HG03095 (cell line): Measurements from ENCODE around the gene PPARD.
"Not testable (repeated sequence)": the region's sequence is repeated elsewhere in the genome, so short reads cannot be mapped to it uniquely, and the experiment has no call there.

Source experiments
- ATAC-seq: cut with Tn5 transposase; IDR thresholded peaks from one replicate; pipeline ENCODE4 v1.9.1; 2021; ENCODE audit warnings: moderate library complexity; ENCODE audit not compliant: unreplicated experiment

PPARD gene

DNA sequence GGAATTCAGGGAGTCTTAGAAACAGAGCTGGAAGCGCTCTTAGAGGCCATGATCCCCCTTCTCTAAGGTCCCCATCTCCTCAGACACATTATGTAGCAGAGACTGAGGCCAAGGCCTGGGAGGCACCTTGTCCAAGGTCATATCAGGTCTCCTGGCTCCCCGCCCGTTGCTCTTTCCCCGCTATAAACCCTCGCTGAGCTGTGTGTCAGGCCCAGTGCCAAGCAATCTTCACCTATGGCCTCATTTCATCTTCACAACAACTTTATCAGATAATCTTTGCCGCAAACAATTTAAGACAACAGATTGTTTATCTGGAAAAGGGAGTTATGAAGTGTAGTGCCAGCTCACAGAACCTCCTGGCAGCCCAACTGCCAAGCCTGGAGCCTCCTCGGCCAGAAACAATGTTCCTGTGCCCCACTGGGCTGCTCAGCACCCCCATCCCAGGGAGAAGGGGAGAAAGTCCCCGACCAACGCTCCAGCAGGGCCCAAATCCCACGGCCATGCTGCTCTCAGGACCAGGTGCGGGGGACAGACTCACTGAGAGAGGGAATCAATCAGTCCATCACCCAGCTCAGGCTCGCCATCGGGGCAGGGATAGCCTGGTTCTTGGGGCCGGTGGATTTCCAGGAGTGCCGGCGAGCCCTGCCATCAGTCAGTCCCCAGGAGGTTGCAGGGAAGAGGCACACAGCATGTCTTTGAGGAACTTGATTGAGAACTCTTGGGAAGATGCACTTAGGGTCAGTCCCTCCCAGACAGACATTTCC is 92.9 kb downstream of the PPARD start:
- ATAC-seq, result no peak

DNA sequence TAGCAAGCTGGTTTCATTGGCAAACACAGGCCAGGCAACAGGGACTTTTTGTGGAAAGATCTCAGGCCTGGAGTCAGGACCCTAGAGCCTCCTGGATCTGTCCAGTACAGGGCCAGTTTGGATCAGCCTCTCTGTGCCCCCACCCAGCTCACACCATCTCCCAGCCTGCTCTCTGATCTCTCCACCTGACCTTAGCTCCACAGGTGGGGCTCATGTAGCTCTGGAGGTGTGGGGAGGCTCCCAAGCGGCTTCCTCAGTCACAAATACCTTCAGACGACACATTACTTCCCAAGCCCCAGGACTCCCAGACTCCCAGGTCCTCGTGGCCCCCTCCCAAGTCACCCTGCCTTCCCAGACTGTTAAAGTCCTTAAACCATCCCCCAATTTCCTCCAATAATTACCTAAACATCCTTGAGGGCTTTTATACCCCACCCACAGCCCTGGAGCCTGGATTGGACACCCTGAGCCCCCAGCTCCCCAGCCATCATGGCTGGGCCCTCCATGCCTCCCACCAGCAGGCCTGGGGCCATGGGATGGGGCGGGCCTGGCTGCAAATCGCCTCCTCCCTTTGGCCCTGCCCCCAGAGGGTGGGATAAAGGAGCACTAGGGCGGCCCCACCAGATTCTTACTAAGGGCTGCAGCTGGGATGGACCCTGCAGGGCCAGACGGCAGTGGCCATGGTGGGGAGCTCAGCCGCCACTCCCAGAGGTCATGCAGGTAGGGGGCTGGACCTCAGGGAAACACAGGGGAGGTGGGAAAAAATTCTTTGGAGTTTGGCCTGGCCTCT is 93.9 kb downstream of the PPARD start:
- ATAC-seq, result no peak

DNA sequence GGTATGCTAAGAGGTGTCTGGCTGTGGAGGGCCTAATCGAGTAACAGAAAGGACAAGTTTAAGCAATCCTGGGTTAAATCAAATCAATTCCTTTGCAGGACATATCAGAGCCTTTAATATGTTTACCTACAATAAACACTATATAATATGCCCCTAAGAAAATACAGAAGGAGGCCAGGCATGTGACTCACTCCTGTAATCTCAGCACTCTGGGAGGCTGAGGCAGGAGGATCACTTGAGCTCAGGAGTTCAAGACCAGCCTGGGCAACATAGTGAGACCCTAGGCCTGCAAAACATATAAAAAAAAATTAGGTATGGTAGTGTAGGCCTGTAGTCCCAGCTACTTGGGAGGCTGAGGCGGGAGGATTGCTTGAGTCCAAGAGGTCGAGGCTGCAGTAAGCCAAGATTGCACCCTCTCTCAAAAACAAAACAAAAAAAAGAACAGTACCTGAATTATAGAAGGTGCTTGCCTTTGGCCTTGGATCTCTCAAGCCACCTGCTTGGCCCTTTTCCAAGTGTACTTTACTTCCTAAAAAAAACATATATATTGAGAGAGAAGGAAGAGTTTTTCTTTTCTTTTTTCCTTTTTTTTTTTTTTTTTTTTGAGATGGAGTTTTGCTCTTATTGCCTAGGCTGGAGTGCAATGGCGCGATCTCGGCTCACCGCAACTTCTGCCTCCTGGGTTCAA is 96.2 kb downstream of the PPARD start:
- ATAC-seq, result not testable (repeated sequence)

DNA sequence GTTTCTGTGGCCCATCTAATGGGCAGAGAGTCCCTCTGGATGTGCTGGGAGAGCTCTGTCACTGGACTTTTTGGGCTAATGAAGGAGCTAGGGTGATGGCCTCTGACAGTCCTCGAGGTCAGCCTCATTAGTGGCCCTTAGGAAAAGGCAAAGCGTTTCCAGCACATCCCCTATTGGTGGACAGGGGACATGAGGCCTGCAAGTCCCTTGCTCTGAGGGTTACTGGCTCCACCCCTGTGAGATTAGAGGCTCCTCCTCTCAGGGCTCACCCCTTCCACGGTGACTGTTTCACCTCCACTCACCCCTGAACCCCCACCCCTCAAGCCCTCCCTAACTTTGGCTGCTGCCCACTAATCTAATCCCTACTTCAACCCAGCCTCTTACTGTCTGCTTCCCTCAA is 97.0 kb downstream of the PPARD start:
- ATAC-seq, result no peak

DNA sequence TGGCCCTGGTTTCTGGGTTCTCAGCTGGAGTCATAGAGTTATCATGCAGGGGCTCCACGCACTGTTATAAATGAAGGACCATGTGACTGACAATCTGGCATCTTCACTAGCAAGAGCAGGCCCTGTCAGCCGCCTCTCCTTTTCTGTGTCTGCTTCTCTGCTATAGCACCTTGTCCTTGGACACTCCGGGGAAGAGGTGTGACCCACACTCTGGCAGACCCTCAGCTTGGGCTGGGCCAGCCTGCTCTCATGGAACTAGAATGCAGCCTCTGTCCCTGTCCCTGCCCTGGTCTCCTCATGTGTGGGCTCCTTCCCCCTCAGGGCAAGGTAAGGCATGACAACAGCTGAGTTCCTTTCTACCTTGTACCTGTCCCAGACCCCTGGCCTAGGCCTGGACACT is 98.8 kb downstream of the PPARD start:
- ATAC-seq, result no peak

DNA sequence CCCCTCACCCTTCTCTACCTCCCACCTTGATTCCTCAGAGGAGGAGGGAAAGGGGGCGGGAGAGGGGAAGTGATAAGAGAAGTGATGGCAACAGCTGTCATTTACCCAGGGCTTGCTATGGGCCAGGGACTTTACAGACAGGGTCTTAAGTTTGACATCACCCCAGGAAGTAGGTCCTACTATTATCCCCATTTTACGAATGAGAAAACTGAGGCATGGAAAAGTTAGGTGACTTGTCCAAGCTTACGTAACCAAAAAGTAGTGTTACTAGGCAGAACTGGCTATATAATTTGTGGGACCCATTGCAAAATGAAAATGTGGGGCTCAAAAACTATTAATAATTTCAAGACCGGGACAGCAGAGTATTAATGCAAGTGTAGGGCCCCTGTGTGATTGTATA is 99.3 kb downstream of the PPARD start:
- ATAC-seq, result no peak

DNA sequence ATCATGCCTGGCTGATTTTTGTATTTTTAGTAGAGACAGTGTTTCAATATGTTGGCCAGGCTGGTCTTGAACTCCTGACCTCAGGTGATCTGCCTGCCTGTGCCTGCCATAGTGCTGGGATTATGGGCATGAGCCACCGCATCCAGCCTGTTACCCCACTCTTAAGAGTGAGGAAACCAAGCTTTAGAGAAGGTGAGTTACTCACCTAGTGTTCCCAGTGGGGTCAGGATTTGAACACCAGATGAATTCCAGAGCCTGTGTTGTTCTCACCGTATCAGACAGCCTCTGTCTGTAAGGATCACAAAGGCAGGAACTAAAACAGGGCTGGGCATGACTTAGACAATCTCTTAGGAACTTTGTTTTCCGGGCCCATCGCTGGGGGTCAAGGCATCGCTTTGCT is 100.3 kb downstream of the PPARD start:
- no peak for ATAC-seq

DNA sequence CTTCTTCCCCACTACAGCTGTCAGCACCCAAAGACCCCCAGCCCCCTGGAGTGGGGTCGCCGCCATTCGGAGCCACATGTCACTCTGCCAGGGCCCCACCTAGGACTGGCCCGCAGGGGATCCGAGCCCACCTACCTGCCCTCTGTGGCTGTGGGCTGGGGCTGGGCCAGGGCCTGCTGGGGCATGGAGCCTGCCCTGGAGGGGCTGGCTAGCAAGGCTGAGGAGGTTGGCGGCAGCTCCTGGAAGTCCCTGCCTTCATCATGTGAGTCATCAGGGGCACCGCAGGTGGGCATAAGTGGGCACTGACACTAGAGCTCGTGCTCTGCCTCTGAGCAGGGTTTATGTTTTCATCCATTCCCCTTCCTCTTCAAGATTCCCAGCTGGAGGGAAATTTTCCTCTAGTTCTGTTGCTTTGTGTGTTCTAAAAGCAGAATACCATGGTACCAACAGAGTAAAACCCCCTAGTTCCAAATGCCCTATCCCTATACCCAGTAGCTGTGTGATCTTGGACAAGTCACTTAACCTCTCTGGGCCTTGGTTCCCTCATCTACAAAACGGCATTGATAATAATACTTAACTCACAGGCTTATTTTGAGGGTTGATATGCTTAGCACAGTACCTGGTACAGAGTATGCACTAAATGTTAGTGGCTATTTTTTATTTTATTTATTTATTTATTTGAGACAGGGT is 101.1 kb downstream of the PPARD start:
- ATAC-seq, result no peak

DNA sequence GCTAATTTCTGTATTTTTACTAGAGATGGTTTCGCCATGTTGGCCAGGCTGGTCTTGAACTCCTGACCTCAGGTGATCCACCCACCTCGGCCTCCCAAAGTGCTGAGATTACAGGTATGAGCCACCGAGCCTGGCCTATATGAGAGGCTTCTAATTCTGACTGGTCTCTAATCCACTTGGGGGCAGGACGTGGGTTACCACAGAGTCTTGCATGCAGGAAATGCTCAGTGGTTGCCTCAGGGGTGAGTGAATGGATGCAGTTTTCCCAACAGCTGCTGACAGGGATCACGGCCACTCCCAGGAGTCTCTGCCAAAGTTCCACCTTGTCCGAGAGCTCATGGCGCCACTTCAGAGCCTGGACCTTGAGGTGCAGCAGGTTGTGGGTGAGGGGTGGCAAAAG is 103.3 kb downstream of the PPARD start:
- no peak for ATAC-seq

DNA sequence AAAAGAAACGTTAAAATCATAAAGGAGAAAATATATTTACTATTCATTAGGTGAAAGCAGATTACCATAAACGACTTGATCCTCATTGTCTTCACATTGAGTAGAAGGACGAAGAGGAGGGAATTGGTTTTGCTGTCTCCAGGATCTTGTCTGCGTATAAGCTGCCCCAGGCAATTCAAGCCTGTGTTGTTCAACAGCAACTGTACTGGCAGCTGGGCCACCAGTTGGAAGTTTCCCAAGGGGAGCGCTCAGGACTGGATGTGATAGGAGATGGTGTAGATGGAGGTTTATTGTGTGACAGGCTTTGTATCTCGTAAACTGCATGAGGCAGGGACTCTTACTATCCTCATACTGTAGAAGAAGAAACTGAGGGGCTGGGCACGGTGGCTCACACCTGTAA is 105.8 kb downstream of the PPARD start:
- ATAC-seq, result no peak

DNA sequence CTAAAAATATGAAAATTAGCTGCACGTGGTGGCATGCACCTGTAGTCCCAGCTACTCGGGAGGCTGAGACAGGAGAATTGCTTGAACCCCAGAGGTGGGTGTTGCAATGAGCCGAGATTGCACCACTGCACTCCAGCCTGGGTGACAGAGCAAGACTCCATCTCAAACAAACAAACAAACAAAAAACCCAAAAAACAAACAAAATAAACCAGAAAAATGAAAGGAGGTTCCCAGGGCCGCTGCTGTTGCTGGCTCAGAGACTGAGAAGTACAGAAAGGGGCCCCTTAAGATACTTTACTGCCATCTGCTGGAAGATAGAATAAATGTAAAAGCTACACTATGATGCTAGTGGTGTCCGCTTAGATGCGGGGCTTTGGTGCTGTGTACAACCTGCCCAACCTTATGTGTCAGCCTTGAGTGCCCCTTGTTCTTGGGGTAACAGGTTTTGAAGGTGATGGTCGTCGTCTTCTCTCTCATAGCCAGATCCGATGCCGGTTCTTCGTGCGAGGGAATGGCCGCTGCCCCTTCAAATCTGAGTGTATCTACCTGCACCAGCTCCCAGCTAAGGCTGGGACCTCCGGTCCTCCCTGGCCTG is 107.0 kb downstream of the PPARD start:
- ATAC-seq, result no peak

DNA sequence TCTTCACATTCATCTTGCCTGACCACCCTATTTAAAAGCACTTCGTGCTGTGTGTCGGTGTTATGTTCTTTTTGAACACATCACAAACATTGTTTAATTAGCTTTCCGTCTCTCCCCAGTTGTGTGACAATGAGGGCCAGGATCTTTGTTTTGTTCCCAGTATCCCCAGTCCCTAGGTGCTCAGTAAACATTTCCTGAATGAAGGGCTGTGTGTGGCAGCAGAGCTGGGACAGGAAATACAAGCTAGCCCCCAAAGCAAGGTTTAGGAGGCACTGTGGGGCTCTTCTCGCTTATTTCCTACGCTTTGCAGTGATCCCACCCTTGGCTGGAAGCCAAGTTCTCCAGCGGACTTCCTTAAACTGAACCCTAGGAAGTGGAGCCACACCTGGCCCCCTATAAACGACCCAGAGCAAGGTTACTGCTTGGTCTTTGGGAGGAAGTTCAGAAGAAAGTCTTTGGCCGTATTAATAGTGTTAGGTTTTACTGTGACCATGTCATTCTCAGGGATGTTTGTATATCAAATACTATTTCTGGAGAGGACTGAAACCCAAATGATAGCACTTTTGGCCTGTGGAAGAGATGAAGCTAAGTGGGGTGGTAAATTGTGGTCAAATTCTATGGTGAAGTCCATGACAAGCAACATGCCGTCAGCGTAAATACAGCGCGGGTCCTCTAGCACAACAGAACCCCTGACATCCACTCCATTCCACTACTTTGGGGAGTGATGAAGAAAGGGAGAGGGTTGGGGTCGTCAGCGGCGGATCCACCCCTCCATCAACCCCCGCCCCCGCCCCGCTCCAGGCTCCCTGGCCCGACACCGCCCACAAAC is 109.2 kb downstream of the PPARD start:
- ATAC-seq, result no peak

DNA sequence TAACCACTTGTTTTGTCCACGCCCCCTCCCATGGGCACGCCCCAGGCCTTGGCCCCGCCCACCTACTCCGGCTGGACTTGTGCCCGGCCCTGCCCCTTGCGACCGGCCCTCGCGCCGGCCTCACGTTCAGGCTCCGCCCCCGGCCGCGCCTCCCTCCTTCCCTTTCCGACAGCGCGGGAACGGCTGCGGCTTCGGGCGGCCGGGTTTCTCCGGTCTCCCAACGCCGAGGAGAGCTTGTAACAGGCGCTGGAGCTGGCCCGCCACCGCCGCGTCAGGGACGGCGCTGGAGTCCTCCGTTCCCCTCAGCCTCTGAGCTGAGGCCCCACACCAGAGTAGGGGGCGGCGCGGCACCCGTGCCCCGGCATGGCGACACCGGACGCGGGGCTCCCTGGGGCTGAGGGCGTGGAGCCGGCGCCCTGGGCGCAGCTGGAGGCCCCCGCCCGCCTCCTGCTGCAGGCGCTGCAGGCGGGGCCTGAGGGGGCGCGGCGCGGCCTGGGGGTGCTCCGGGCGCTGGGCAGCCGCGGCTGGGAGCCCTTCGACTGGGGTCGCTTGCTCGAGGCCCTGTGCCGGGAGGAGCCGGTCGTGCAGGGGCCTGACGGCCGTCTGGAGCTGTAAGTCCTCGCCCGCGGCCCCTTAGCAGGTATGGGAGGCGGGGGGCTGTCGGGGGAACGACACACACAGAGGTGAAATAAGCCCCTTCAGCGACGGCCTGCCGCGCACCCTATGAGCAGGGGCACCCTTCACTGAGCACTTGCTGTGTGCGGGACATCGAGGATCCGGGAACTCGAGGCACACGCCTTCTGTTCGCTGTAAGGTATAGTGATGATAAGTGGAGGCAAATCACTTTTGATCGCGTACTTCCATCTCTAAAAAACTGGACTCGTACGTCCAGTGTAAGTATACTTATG is 110.1 kb downstream of the PPARD start, which contains the start of gene FANCE:
FANCE (plus strand) TSS at position 156 of the 908 bp plus-strand sequence; CDS start at position 364, 208 bp downstream.
- peak; percentile 90 for ATAC-seq

DNA sequence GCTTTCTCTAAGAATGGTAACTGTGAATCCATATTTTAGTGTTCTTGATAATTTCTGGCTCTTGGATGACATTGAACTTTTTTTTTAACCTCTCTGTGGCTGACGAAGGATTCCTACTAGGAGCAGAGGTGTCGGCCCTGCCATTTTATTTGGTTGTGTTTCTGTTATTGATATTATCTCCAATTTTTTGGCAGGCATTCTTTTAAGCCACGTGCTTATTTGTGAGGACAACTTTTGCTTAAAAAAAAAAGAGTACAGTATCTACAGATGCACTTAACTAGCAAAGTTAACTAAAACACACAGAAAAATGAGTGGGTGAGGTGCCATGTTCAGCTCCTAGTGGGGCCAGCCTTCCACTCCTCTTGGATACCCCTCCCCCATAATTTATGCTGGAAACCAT is 110.9 kb downstream of the PPARD start:
- ATAC-seq, result no peak

DNA sequence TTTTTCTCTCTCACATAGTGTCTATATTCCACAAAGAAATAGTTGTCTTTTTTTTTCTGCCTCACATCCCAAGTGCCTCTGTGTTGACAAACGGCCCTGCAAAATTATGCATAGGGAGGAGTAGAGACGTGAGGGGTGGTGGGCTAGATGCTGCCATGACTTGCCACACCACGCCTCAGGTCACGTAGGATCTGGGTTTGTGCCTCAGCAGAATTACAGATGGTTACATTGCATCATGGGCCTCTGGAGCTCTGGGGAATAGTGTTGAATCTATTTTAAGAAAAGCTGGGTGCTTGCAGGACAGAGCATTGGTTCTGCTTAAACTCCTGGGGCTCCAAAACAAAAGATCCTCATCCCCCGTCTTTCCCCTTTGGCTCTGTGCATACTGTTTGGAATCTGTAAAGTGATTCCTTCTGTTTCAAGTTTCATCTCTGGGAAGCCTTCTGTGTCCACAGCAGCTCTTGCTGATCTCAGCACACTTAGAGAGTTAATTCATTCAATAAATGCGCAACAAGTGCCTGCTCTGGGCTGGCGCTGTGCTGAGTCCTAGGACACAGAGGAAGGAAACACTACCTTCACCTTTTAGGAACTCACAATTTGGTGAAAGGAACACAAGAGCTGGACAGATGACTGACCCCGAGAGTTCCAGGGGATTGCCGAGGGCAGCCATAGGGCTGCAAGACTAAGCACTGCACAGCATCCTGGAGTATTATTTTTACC is 112.2 kb downstream of the PPARD start:
- ATAC-seq, result no peak

DNA sequence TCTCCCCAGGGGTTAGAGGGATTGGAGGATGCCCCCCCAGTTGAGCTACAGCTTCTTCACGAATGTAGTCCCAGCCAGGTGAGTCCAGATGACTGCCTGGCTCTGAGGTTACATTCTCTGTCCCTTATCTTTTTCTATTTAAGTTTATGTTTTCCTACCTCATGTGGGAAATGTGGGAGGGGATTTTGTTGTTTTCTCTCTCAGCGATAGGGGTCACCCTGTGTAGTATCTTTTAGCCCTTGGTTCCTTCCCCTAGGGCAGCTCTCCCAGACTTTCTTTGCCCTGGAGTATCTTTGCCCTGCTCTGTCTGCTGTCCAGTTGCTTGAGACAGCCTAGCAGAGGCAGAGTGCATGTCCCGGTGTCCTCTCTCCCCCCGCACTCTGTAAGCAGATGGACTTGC is 115.5 kb downstream of the PPARD start:
- no peak for ATAC-seq

DNA sequence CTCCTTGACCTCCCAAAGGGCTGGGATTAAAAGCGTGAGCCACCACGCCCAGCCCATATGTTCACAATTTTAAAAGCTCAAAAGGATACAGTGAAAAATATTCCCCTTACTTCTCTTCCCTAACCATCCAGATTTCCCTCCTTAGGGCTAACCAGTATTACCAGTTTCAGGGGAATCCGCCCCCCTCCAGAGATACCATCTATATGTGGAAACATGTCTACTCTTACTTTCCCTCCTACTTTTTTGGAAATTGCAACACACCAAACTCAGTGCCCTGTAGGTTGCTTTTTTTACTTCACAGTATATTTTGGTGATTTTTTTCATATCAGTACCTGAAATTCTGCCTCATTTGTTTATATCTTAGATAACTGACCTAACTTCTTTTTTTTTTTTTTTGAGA is 118.9 kb downstream of the PPARD start:
- ATAC-seq, result no peak

DNA sequence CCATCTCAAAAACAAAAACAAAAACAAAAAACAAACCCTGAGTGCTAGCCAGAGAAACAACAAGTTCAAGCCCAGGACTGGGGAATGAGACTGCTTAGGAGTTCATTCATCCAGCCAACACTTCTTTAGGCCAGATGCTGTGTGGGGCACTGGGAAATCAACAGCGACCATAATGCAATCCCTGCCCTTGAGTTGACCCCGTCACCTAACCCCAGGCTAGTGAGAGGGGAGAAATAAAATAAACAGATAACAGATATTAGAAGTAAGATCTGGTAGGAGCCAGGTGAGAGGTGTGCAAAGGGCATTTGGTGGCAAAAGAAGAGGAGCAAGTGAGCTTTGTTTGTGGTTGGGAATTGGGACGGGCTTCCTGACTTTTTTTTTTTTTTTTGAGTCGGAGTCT is 120.9 kb downstream of the PPARD start:
- ATAC-seq, result no peak
